Gastrocnemius medialis (tissue), 4 donors: ENCODE data around the gene USP31. TPM values are rescaled to one million over a fixed set of nuclear protein-coding genes. Genes with fewer than 3 reads are reported as not detected.
A peak's percentile ranks its signal among the peaks of the same experiment; 100 is the strongest.

Experiments
- ATAC-seq, 2 donors: fragments of 150-250 bp; one replicate each; pipeline ENCODE4 v1.9.1; 2016
- DNase-seq, 2 donors: peaks; one replicate each; pipeline ENCODE4 v3.0.0-alpha.2; 2019
- H3K27ac ChIP-seq, 4 donors: fragments of 200-600 bp; sonication (generic); 1 replicate in 1 of 4; 2 replicates in 3 of 4; pipeline ENCODE4 v1.5.1; 2016 to 2018; ENCODE audit warnings: mild to moderate bottlenecking in 2 of 4, moderate library complexity in 1 of 4
- H3K27me3 ChIP-seq, 3 donors: fragments of 200-600 bp; sonication (generic) in 2 of 3; 1 replicate in 1 of 3; 2 replicates in 2 of 3; pipeline versions ENCODE4 v1.5.1 to v1.6.0; 2016 to 2019; ENCODE audit warnings: mild to moderate bottlenecking in 1 of 3, moderate library complexity in 1 of 3
- H3K36me3 ChIP-seq, 2 donors: fragments of 200-600 bp; sonication (generic) in 1 of 2; one replicate each; pipeline ENCODE4 v1.5.1; 2017 to 2018
- H3K4me1 ChIP-seq, 2 donors: fragments of 200-600 bp; sonication (generic) in 1 of 2; one replicate each; pipeline ENCODE4 v1.5.1; 2016 to 2017; ENCODE audit warnings: mild to moderate bottlenecking in 2 of 2
- H3K4me3 ChIP-seq, 4 donors: fragments of 200-600 bp; sonication (generic) in 3 of 4; 1 replicate in 1 of 4; 2 replicates in 3 of 4; pipeline ENCODE4 v1.5.1; 2016 to 2019; ENCODE audit warnings: mild to moderate bottlenecking in 2 of 4
- H3K9me3 ChIP-seq, 3 donors: fragments of 200-600 bp; sonication (generic) in 2 of 3; 1 replicate in 1 of 3; 2 replicates in 2 of 3; pipeline ENCODE4 v1.5.1; 2016 to 2019
- CTCF ChIP-seq, 5 experiments: fragments of 450-650 bp in 3 of 5; fragments of 200-600 bp in 2 of 5; sonication (generic) in 2 of 5; IDR thresholded peaks in 4 of 5; conservative IDR thresholded peaks in 1 of 5; 1 replicate in 4 of 5; 2 replicates in 1 of 5; pipeline ENCODE4 v1.5.1; 2016 to 2019; ENCODE audit warnings: antibody characterized with exemption in 5 of 5, mild to moderate bottlenecking in 3 of 5, moderate library complexity in 3 of 5
- POLR2A ChIP-seq, 2 donors: fragments of 450-650 bp; IDR thresholded peaks; one replicate each; pipeline ENCODE4 v1.6.1; 2017; ENCODE audit warnings: antibody characterized with exemption in 2 of 2, mild to moderate bottlenecking in 2 of 2, moderate library complexity in 2 of 2
- in situ Hi-C, 4 donors: fragments of 200-750 bp; cut with MboI; loops; one replicate each; pipeline versions ENCODE4 v1.15.0 to v1.8.0; 2017; ENCODE audit warnings: low sequenced_read_pairs in 4 of 4
- intact Hi-C: fragments of 100-400 bp; cut with DNase I; formaldehyde crosslinking; loops from one replicate; pipeline ENCODE4 v1.15.1; 2023; ENCODE audit warnings: low total_unique reads
- total RNA-seq, 4 donors: library from RNA; depleted of rRNA; stranded (reverse); fragments of >200 nt; gene quantifications; one replicate each; pipeline versions ENCODE4 v1.1.0 to v1.2.3, GENCODE V29; 2016

The USP31 gene
- total RNA-seq, 4 donors from 2014 or later, result 13.2 to 23.3 (median 18.7) TPM

- Histone ChIP-seq H3K9me3 (no peaks in the 10 kb centered on the region), H3K27ac (no peak overlapping the region), H3K4me3 (no peak overlapping the region), H3K36me3 (peaks cover 0 to 15% of the 10 kb centered on the region in 2 donors), H3K4me1 (peaks cover 0 to 33% of the 10 kb centered on the region in 2 donors), H3K27me3 (no peaks in the 10 kb centered on the region)
- intact Hi-C loops, result no loop called here
- DNase-seq (no peak), ATAC-seq (no peak)
- in situ Hi-C loops, result no loop called here
- no peak for TF ChIP-seq POLR2A (IDR thresholded peaks at IDR 0.05)
- no peak for TF ChIP-seq CTCF (IDR thresholded peaks at IDR 0.05 in 4 of 5, conservative IDR thresholded peaks at IDR 0.05 in 1 of 5)
Observed at GRCh38 chr16:23085949-23086348, 63.3 kb downstream of the USP31 start.

- peaks cover 0 to 9% of the 10 kb centered on the region in 2 donors for H3K4me1 ChIP-seq
- H3K9me3 ChIP-seq, result no peaks in the 10 kb centered on the region
- ATAC-seq, result peak; percentile 64 to 67
- DNase-seq, result peak in 1 of 2 donors; percentile 40
- no peak for TF ChIP-seq CTCF (IDR thresholded peaks at IDR 0.05 in 4 of 5, conservative IDR thresholded peaks at IDR 0.05 in 1 of 5)
- no peak for TF ChIP-seq POLR2A (IDR thresholded peaks at IDR 0.05)
- peaks cover 0 to 17% of the 10 kb centered on the region in 2 donors for H3K36me3 ChIP-seq
- H3K27ac ChIP-seq, result peak overlapping the region in 1 of 4 donors; percentile 19
- H3K4me3 ChIP-seq, result no peak overlapping the region
- in situ Hi-C loops, result no loop called here
- intact Hi-C loops, result no loop called here
- no peaks in the 10 kb centered on the region for H3K27me3 ChIP-seq
Observed at GRCh38 chr16:23082161-23082788, 67.0 kb downstream of the USP31 start.

GRCh38 chr16:23081675-23082119 lies 67.6 kb downstream of the USP31 start:
- Histone ChIP-seq H3K27ac (peak overlapping the region in 1 of 4 donors; percentile 19), H3K9me3 (no peaks in the 10 kb centered on the region), H3K27me3 (no peaks in the 10 kb centered on the region), H3K4me1 (peaks cover 0 to 9% of the 10 kb centered on the region in 2 donors), H3K4me3 (no peak overlapping the region), H3K36me3 (peaks cover 0 to 23% of the 10 kb centered on the region in 2 donors)
- DNase-seq, result no peak
- in situ Hi-C loops (no loop called here), intact Hi-C loops (no loop called here)
- TF ChIP-seq POLR2A (IDR thresholded peaks at IDR 0.05) (no peak), CTCF (IDR thresholded peaks at IDR 0.05 in 4 of 5, conservative IDR thresholded peaks at IDR 0.05 in 1 of 5) (no peak)
- ATAC-seq, result no peak

- H3K4me3 ChIP-seq, result no peak overlapping the region
- no peak overlapping the region for H3K27ac ChIP-seq
- H3K9me3 ChIP-seq, result no peaks in the 10 kb centered on the region
- intact Hi-C loops (no loop called here), in situ Hi-C loops (no loop called here)
- peaks cover 0 to 9% of the 10 kb centered on the region in 2 donors for H3K4me1 ChIP-seq
- no peak for TF ChIP-seq POLR2A (IDR thresholded peaks at IDR 0.05)
- TF ChIP-seq CTCF (IDR thresholded peaks at IDR 0.05 in 4 of 5, conservative IDR thresholded peaks at IDR 0.05 in 1 of 5), result no peak
- H3K27me3 ChIP-seq, result no peaks in the 10 kb centered on the region
- peaks cover 0 to 26% of the 10 kb centered on the region in 2 donors for H3K36me3 ChIP-seq
- ATAC-seq (no peak), DNase-seq (no peak)
Observed at GRCh38 chr16:23080747-23081146, 68.5 kb downstream of the USP31 start.
